Karpas-422 (cell line): Measurements from ENCODE around the gene KIRREL3. TPM values are rescaled to one million over a fixed set of nuclear protein-coding genes. Genes with fewer than 3 reads are reported as not detected.

ENCODE experiments used
- DNase-seq: peaks from one replicate; pipeline ENCODE4 v3.0.0-alpha.2; 2015
- H2AFZ ChIP-seq: fragments of 200-600 bp; sonication (generic); 2 replicates; pipeline ENCODE4 v1.6.1; 2014; ENCODE audit warnings: antibody characterized with exemption, low read length, mixed read lengths
- H3K27ac ChIP-seq: fragments of 200-600 bp; sonication (generic); 2 replicates; pipeline ENCODE4 v1.5.1; 2014; ENCODE audit warnings: mild to moderate bottlenecking, low read length, moderate library complexity
- H3K27me3 ChIP-seq: fragments of 200-600 bp; sonication (generic); 2 replicates; pipeline ENCODE4 v1.6.1; 2014; ENCODE audit warnings: low read length, mixed read lengths
- H3K36me3 ChIP-seq: fragments of 200-600 bp; sonication (generic); 2 replicates; pipeline ENCODE4 v1.6.1; 2014; ENCODE audit warnings: low read length, mixed read lengths; ENCODE audit not compliant: insufficient read depth
- H3K4me1 ChIP-seq: fragments of 200-600 bp; sonication (generic); 2 replicates; pipeline ENCODE4 v1.6.1; 2014; ENCODE audit warnings: mild to moderate bottlenecking, low read length, mixed read lengths
- H3K4me2 ChIP-seq: fragments of 200-600 bp; sonication (generic); 2 replicates; pipeline ENCODE4 v1.6.1; 2014; ENCODE audit warnings: low read length, low read depth, mild to moderate bottlenecking; ENCODE audit not compliant: poor library complexity, severe bottlenecking
- H3K4me3 ChIP-seq: fragments of 200-600 bp; sonication (generic); 2 replicates; pipeline ENCODE4 v1.5.1; 2014; ENCODE audit warnings: mild to moderate bottlenecking, antibody characterized with exemption, low read length, mixed read lengths
- H3K79me2 ChIP-seq: fragments of 200-600 bp; sonication (generic); 2 replicates; pipeline ENCODE4 v1.6.1; 2014; ENCODE audit warnings: mild to moderate bottlenecking, low read length, mixed read lengths
- H3K9ac ChIP-seq: fragments of 200-600 bp; sonication (generic); 2 replicates; pipeline ENCODE4 v1.6.0; 2014; ENCODE audit warnings: low read length
- H3K9me2 ChIP-seq: fragments of 200-600 bp; sonication (generic), shearing (Covaris generic); replicated peaks from 2 replicates; pipeline ENCODE4 v1.6.0; 2014; ENCODE audit warnings: mild to moderate bottlenecking, low read length, moderate library complexity; ENCODE audit not compliant: insufficient read depth
- H3K9me3 ChIP-seq: fragments of 300-700, 200-600 bp; sonication (generic); 2 replicates; pipeline ENCODE4 v1.6.1; 2014; ENCODE audit warnings: low read length, mixed read lengths
- H4K20me1 ChIP-seq: fragments of 200-600 bp; sonication (generic); 2 replicates; pipeline ENCODE4 v1.6.1; 2014; ENCODE audit warnings: mild to moderate bottlenecking, antibody characterized with exemption, low read length, low read depth; ENCODE audit not compliant: insufficient read depth
- total RNA-seq: library from RNA; depleted of rRNA; stranded (reverse); fragments of >200 nt; shearing (Covaris generic); gene quantifications from 2 replicates; pipeline ENCODE4 v1.2.3, GENCODE V29; 2014; ENCODE audit warnings: low replicate concordance

KIRREL3 gene
- total RNA-seq, 1 experiment from 2014 or later, result not detected

- H3K27ac ChIP-seq, result no peak overlapping the region
Observed at GRCh38 chr11:126407101-126407521, 593.5 kb downstream of the KIRREL3 start.

DNA sequence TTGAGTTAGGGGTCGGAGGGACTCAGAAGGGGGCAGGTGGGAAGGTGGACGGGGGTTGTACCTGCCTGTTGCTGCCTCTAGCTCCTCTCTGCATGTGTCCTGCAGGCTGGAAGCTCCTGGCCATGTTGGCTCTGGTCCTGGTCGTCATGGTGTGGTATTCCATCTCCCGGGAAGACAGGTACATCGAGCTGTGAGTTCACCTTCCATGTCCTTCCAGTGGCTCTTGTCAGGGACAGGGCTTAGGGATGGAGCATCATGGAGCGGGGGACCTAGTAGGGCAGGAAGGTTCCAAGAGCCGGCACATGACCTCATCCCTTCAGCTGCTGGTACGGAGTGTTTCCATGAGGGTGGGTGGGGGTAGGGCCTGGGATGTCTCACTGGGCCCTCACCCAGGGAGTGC is 594.2 kb downstream of the KIRREL3 start:
- Histone ChIP-seq H3K4me1 (peaks cover 15% of the 10 kb centered on the region), H3K27me3 (no peaks in the 10 kb centered on the region), H4K20me1 (no peaks in the 10 kb centered on the region), H3K9ac (no peak overlapping the region), H3K36me3 (no peaks in the 10 kb centered on the region), H3K9me2 (no peaks in the 10 kb centered on the region), H3K9me3 (no peaks in the 10 kb centered on the region), H3K27ac (no peak overlapping the region), H3K79me2 (no peaks in the 10 kb centered on the region), H2AFZ (no peak overlapping the region), H3K4me3 (no peak overlapping the region), H3K4me2 (no peak overlapping the region)
- no peak for DNase-seq

More at GRCh38 chr11:126407101-126407521, 593.5 kb downstream of the KIRREL3 start:
- no peaks in the 10 kb centered on the region for H3K9me2 ChIP-seq
- H3K9me3 ChIP-seq, result no peaks in the 10 kb centered on the region
- DNase-seq, result no peak
- H2AFZ ChIP-seq, result no peak overlapping the region
- no peaks in the 10 kb centered on the region for H3K27me3 ChIP-seq
- no peak overlapping the region for H3K9ac ChIP-seq
- peaks cover 15% of the 10 kb centered on the region for H3K4me1 ChIP-seq
- no peaks in the 10 kb centered on the region for H3K36me3 ChIP-seq
- no peak overlapping the region for H3K4me2 ChIP-seq
- H4K20me1 ChIP-seq, result no peaks in the 10 kb centered on the region
- H3K79me2 ChIP-seq, result no peaks in the 10 kb centered on the region
- H3K4me3 ChIP-seq, result no peak overlapping the region

- no peaks in the 10 kb centered on the region for H3K79me2 ChIP-seq
- no peaks in the 10 kb centered on the region for H3K9me2 ChIP-seq
- H3K27me3 ChIP-seq, result no peaks in the 10 kb centered on the region
- H3K4me1 ChIP-seq, result peaks cover 15% of the 10 kb centered on the region
- no peaks in the 10 kb centered on the region for H3K36me3 ChIP-seq
- no peak for DNase-seq
- no peak overlapping the region for H3K9ac ChIP-seq
- H3K4me2 ChIP-seq, result no peak overlapping the region
- H2AFZ ChIP-seq, result no peak overlapping the region
- no peaks in the 10 kb centered on the region for H4K20me1 ChIP-seq
- no peak overlapping the region for H3K27ac ChIP-seq
- no peaks in the 10 kb centered on the region for H3K9me3 ChIP-seq
- no peak overlapping the region for H3K4me3 ChIP-seq
Observed at GRCh38 chr11:126405906-126406305, 594.7 kb downstream of the KIRREL3 start.

GRCh38 chr11:126405374-126405773 is 595.2 kb downstream of the KIRREL3 start:
- no peak overlapping the region for H2AFZ ChIP-seq
- H3K9ac ChIP-seq, result no peak overlapping the region
- no peak overlapping the region for H3K4me2 ChIP-seq
- H3K79me2 ChIP-seq, result no peaks in the 10 kb centered on the region
- H3K4me1 ChIP-seq, result peaks cover 15% of the 10 kb centered on the region
- no peak for DNase-seq
- no peaks in the 10 kb centered on the region for H3K9me3 ChIP-seq
- H3K27me3 ChIP-seq, result no peaks in the 10 kb centered on the region
- no peak overlapping the region for H3K27ac ChIP-seq
- H3K4me3 ChIP-seq, result no peak overlapping the region
- H3K9me2 ChIP-seq, result no peaks in the 10 kb centered on the region
- H4K20me1 ChIP-seq, result no peaks in the 10 kb centered on the region
- no peaks in the 10 kb centered on the region for H3K36me3 ChIP-seq

DNA sequence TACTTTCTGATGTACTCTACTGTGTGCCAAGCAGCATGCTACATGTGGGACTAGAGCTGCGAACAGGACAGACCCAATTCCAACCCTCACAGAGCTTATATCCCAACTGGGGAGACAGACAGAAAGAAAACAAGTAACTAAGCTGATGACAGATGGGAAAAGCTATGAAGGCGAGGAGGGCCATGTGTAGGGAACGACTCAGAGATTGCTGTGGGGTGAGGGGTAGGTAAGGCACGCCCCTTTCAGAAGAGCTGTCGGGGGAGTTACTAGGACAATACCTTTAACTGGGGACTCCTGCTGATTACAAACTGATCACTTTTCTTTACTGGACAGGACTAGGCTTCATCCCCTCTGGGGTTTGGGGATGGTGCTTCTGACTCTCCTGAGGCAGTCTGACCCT is 596.2 kb downstream of the KIRREL3 start:
- no peak for DNase-seq
- no peaks in the 10 kb centered on the region for H4K20me1 ChIP-seq
- no peak overlapping the region for H3K4me3 ChIP-seq
- no peak overlapping the region for H3K9ac ChIP-seq
- no peaks in the 10 kb centered on the region for H3K79me2 ChIP-seq
- H3K9me3 ChIP-seq, result no peaks in the 10 kb centered on the region
- no peaks in the 10 kb centered on the region for H3K27me3 ChIP-seq
- no peak overlapping the region for H3K27ac ChIP-seq
- H3K36me3 ChIP-seq, result no peaks in the 10 kb centered on the region
- H3K9me2 ChIP-seq, result no peaks in the 10 kb centered on the region
- H3K4me1 ChIP-seq, result peaks cover 15% of the 10 kb centered on the region
- no peak overlapping the region for H2AFZ ChIP-seq
- H3K4me2 ChIP-seq, result no peak overlapping the region

DNA sequence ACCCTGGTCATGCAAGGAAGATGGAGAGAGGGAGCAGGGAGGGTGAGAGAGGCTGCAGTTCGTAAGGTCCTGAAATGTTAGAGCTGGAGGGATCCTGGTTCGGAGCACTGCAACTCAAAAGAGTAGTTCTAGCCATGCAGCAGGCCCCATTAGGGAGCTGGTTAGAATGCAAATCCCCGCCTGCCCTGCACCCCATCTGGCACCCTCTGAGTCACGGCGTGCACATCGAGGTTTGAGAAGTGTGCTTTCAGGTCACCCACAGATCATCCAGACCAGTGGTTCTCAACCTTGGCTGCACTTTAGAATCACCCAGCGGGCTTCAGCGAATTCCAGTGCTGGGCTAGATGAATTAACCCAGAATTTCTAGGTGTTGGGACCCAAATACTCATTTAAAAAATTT is 596.9 kb downstream of the KIRREL3 start:
- peak; percentile 64 for DNase-seq
- H3K79me2 ChIP-seq, result no peaks in the 10 kb centered on the region
- H3K27me3 ChIP-seq, result no peaks in the 10 kb centered on the region
- H3K9ac ChIP-seq, result no peak overlapping the region
- H3K4me1 ChIP-seq, result peaks cover 15% of the 10 kb centered on the region
- H3K9me2 ChIP-seq, result no peaks in the 10 kb centered on the region
- H4K20me1 ChIP-seq, result no peaks in the 10 kb centered on the region
- H3K27ac ChIP-seq, result no peak overlapping the region
- H3K4me2 ChIP-seq, result peak overlapping the region; percentile 23
- H3K9me3 ChIP-seq, result no peaks in the 10 kb centered on the region
- H3K4me3 ChIP-seq, result no peak overlapping the region
- no peaks in the 10 kb centered on the region for H3K36me3 ChIP-seq
- no peak overlapping the region for H2AFZ ChIP-seq

DNA sequence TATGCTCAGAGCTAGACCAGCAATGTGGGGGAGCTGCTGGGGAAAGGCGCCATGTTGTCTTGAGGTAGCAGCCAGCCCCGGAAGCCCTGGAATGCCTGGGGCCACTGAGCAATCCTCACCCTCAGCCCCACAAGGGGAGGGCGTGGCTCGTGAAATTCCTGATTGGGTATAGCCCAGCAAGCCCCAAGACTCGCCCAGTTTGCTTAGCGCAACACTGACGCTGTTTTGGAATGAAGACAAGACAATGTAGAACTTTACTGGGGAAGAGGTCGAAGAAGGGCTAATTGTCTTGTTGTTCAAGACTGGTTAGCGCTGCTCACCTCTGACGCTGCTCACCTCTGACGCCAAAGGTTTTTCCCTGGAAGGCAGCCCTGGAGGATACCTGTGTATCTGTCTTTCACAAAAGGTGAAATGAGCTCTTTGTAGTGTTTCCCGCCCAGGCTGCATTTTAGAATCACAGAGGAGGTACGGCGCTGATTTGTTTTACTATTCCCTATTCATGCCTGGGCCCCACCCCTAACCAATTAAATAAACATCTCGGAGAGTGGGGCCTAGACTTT is 597.5 kb downstream of the KIRREL3 start:
- Histone ChIP-seq H3K4me2 (peak overlapping the region; percentile 23), H3K79me2 (no peaks in the 10 kb centered on the region), H3K27me3 (no peaks in the 10 kb centered on the region), H3K9me3 (no peaks in the 10 kb centered on the region), H3K4me3 (no peak overlapping the region), H3K9ac (no peak overlapping the region), H2AFZ (no peak overlapping the region), H3K9me2 (no peaks in the 10 kb centered on the region), H3K27ac (no peak overlapping the region), H3K36me3 (no peaks in the 10 kb centered on the region), H3K4me1 (peaks cover 15% of the 10 kb centered on the region), H4K20me1 (no peaks in the 10 kb centered on the region)
- no peak for DNase-seq

DNA sequence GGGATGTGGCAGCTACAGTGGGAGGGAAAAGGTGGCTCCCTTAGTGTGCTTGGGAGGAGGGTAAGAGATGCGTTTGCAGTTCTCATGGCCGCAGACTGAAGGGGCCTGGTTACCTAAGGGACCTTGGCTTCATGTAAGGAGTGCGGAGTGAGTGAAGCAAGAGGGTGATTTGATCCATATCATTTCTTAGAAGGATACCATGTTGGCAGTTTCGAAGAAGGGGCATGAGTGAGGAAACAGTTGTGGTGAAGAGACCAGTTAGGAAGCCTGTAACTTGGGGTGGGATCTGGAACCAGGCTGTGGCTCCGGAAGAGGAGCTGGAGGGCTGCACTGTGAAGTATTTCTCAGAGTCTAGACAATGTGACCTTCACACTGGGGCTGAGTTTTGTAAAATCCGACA is 600.1 kb downstream of the KIRREL3 start:
- Histone ChIP-seq H3K4me1 (peaks cover 15% of the 10 kb centered on the region), H3K4me2 (no peak overlapping the region), H3K27me3 (no peaks in the 10 kb centered on the region), H4K20me1 (no peaks in the 10 kb centered on the region), H3K27ac (no peak overlapping the region), H3K9me2 (no peaks in the 10 kb centered on the region), H3K9ac (no peak overlapping the region), H2AFZ (no peak overlapping the region), H3K36me3 (no peaks in the 10 kb centered on the region), H3K4me3 (no peak overlapping the region), H3K79me2 (no peaks in the 10 kb centered on the region), H3K9me3 (no peaks in the 10 kb centered on the region)
- no peak for DNase-seq

- Histone ChIP-seq H3K27me3 (no peaks in the 10 kb centered on the region), H3K27ac (no peak overlapping the region), H3K9me2 (no peaks in the 10 kb centered on the region), H3K4me2 (no peak overlapping the region), H3K36me3 (no peaks in the 10 kb centered on the region), H2AFZ (no peak overlapping the region), H3K79me2 (no peaks in the 10 kb centered on the region), H3K9me3 (no peaks in the 10 kb centered on the region), H3K4me3 (no peak overlapping the region), H3K4me1 (peaks cover 15% of the 10 kb centered on the region), H4K20me1 (no peaks in the 10 kb centered on the region), H3K9ac (no peak overlapping the region)
- DNase-seq, result no peak
Observed at GRCh38 chr11:126400019-126400418, 600.6 kb downstream of the KIRREL3 start.
